Hippocampal formation (tissue), 2 donors: Measurements from ENCODE around the gene HDAC7.
"Not testable (repeated sequence)": the region's sequence is repeated elsewhere in the genome, so short reads cannot be mapped to it uniquely, and the experiment has no call there.

Source experiments
- DNase-seq, 2 donors: peaks; one replicate each; lab custom pipeline; 2025; lab: John Stamatoyannopoulos, UW

HDAC7 gene

DNA sequence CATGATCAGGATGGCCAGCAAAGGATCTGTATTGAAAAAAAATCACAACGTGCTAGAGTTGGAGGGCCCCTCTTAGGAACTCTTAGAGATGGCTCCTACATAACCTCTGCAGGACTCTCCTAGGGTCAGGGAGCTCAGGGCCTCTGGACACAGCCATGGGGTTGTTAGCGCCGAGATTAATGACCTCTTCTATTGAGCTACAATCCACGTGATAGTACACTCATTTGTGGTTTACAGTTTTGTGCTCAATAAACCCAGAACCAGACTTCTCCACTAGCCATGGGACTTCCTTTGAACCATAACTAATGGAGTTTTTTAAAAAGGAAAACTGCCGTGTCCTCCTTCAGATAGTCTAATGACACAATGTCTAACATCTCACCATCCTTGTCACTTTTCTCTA is 29.6 kb upstream of the HDAC7 start:
- DNase-seq: no peak

DNA sequence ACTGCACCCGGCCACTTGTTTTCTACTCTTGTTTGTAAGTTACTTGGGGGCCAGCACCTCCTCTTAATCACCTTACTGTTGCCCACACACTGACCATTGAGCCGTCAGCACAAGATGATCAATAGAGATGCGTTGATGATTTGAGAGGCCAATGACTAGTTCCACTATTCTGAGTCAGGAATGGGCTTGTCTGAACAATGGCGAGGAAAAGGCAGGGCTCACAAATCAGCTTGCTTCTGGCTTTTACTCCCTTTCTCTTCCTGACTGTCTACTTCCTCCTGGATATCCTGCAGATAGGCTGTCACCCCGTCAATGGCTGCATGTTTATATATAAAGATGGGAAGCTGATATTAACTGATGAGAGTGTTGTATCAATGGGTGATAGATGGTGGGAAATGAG is 29.1 kb upstream of the HDAC7 start:
- DNase-seq: no peak

GRCh38 chr12:47846294-47846996 is 26.7 kb upstream of the HDAC7 start:
- DNase-seq: no peak

GRCh38 chr12:47845081-47845480 is 25.4 kb upstream of the HDAC7 start:
- DNase-seq: no peak

GRCh38 chr12:47844264-47845019 is 24.7 kb upstream of the HDAC7 start:
- no peak for DNase-seq

DNA sequence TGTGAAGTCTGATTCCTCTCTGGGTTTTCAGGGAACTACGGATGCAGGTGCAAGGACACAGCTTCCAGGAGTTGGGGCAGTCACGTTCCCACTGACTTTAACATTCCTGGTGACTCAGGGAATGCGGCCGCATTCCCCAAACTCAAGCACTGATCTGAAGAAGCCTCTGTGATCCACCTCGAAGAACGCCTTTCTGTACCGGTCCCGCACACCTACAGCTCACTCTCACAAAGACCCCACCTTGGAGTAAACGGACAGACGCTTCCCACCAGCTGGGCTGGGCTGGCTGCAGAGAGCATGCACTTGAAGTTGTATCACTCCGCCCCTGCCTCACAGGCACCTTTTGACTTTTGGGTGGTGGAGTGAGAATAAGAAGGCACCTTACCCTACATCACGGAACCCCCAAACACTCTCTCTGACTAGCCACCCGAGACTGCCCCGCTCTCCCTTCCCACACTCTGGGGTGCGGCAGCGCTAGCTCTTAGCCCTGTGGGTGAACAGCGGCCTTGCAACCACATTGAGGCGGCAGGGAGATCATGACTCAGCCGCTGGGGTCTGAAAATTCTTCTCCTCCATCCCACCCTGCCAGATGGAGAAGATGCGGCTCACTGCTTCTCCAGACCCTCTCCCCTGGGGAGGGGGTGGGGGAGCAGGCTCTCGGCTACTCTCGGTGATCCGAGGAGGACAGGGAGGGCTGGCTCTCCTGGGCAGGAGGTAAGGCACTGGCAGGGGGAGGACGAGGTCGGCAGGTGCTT is 23.7 kb upstream of the HDAC7 start:
- DNase-seq: no peak

DNA sequence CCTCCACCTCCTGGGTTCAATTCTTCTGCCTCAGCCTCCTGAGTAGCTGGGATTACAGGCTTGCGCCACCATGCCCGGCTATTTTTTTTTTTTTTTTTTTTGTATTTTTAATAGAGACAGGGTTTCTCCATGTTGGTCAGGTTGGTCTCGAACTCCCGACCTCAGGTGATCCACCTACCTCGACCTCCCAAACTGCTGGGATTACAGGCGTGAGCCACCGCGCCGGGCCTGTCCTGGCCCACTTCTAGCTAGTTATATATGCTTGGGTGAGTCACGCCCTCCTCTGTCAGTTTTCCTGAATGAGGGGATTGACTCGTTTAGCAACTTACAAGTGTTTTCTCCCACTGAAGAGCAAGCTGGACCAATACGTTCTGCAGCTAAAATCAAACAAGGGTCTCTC is 22.8 kb upstream of the HDAC7 start:
- DNase-seq: not testable (repeated sequence)

DNA sequence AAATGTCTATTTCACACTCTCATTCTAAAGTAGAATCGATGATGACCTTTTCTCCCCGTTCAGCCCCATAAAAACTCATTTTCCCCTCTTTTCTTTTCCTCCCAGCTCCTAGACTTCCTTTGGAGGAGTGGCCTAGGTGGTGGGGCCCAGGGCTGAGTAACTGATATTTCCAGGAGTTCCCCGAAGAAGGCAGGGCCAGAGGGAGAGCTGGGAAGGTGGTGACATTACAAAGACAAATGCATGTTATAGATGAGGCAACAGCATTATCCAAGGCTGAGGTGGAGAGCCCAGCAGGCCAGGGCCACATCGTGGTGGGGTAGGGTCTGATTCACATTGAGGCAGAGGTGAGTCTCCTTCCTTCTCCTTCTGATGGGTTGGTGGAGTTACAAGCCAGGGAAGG is 22.2 kb upstream of the HDAC7 start:
- DNase-seq: no peak

- no peak for DNase-seq
Measured at GRCh38 chr12:47841501-47841900, 21.8 kb upstream of the HDAC7 start.

GRCh38 chr12:47840571-47840970 is 20.9 kb upstream of the HDAC7 start:
- no peak for DNase-seq

GRCh38 chr12:47839214-47839876 is 19.6 kb upstream of the HDAC7 start:
- DNase-seq: no peak

GRCh38 chr12:47838286-47838931 is 18.7 kb upstream of the HDAC7 start:
- DNase-seq: peak; percentile 10 to 46

DNA sequence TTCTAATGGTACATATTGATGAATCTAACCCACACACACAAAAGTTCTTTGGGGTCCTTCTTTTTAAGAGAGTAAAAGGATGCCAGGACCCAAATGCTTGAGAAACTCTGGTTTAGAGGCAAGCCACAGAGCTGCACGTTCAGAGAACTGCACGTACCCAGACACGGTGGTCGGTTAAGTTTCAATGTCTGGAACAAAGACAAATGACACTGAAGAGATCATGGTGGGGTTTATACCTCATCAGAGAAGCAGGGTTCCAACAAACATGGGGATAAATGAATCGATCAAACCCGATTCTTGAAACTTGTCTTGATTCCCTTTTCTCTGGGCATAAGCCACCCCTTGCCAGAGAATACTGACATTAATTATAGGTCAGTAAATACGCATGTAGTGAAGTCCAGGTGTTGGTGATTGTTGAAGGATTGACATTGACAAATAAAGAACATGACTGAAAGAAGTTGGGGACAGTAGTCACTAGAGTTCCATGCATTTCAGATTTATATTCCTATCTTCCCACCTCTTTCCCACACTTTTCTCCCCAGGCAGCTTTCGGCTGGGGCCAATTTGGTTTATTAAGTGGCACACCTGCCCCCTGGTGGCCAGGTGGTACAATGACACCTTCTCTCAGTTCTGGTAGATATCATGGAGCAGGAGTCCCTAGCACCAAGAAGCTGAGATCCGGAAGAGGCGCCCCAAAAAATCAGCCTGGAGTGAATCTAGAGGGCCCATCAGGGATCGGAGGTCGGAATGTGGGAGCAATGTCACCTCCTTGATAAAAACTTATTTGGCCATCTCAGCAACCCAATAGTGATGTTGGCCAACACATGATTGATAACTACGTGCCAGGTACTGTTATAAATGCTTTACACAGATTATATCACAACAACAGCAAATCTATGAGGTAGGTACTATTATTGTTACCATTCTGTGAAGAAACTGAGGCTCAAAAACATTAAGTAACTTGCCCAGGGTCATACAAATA is 17.8 kb upstream of the HDAC7 start:
- DNase-seq: peak; percentile 22 to 45

DNA sequence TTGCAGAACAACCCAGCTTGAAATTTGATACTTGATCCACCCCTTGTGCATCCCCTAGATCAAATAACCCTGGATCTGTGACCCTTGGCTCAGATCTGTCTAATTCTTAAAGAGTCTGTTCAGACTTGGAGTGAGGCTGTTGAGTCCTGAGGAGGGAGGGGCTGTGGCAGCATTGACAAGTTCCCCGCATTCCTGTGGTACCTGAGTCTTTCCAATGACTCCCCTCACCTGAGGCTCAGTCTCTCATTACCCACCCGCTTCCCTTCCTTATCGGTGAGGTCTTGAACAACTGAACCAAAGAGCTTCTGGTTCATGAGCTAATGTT is 16.1 kb upstream of the HDAC7 start:
- DNase-seq: no peak

DNA sequence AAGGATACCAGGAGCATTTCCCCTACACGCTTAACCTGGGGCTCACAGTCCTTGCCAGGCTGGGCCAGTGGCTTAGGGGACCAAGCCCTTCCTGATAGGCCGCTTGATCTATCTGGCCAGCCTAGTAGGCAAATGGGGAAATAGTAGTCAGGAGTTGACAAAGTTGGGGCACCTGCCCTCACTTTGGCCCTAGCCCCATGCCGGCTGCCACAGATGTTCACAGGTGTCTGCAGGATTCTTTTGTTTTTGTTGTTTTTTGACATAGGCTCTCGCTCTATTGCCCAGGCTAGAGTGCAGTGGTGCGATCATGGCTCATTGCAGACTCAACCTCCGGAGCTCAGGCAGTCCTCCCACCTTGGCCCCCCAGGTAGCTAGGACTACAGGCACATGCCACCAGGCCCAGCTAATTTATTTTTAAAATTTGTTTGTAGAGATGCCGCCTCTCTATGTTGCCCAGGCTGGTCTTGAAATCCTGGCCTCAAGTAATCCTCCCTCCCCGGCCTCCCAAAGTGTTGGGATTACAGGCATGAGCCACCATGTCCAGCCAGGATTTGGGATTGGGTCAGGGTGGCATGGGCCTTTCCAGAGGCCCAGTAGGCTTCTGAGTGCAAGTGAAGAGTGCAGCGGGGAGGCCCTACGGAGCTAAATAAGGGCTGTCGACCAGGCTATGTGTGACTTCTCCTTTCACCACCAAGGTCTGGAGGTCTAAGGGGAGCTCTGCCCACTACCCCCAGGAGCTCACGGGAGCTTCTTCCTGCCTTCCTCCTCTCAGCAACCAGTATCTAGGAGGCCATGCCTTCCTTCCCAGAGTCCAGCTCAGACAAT is 15.5 kb upstream of the HDAC7 start:
- DNase-seq: no peak

GRCh38 chr12:47834199-47834903 is 14.6 kb upstream of the HDAC7 start:
- no peak for DNase-seq

GRCh38 chr12:47833591-47834012 is 13.9 kb upstream of the HDAC7 start:
- no peak for DNase-seq

DNA sequence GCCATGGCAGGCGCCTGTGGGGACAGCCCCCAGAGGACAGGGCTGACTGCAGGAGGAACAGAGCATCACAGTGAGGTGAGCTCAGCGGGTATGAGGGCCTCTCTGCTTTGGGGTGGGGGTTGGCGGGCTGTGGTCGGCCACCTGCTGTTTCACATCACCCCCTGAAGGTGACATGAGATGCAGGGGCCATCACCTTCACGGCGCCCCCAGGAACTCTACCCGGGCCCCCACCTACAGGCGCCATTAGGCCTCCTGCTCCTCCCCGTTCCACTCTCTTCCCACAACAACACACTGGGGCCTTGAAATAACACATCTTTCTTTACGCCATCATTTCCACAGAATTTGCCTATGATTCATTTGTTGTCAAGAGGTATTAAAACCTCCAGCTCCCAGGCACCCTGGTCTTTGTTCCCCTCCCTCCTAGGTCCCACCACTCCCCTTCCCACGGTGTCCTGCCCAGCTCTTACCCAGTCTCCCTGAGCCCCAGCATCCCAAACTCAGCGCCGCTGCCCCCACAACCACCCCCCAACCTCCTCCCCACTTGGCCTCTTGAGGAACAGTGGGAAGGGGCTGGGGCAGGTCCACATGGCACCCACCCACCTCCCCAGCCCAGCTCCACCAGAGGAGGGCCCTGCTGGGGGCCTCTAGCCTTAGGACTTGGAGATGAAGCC is 12.7 kb upstream of the HDAC7 start:
- DNase-seq: no peak

DNA sequence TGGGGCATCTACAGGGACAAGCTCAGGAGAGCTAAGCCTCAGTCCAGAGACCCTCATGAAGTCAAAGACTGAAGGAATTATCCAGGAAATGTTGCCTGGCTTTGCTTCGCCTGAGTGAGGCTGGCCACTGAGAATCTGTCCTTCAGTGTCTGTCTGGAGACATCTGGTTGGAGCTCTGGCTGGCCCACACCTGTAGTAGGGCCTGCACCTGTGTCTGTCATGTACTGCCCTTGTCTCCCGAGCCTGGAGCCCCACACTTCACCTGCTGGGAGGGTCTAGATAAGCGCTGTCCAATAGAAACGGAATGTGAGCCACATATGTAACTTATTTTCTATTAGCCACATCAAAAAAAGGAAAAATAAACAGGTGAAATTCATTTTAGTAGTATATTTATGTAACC is 9.9 kb upstream of the HDAC7 start:
- no peak for DNase-seq
